MM.1S (cell line): ENCODE results near the gene MEIS2.

Experiments
- CTCF ChIP-seq: fragments of 300-600 bp; sonication (generic); IDR thresholded peaks from 2 replicates; pipeline ENCODE4 v1.5.1; 2016; ENCODE audit warnings: antibody characterized with exemption, low read length, mixed read lengths
- EZH2phosphoT487 ChIP-seq: fragments of 300-600 bp; sonication (generic); IDR thresholded peaks from 2 replicates; pipeline ENCODE4 v1.6.1; 2018; ENCODE audit warnings: antibody characterized with exemption, low read length

- no peak for TF ChIP-seq CTCF
- no peak for TF ChIP-seq EZH2phosphoT487
Observed at GRCh38 chr15:36901012-36901411, 199.3 kb downstream of the MEIS2 start.
